ENCODE measurements around the gene DIAPH3.

DIAPH3 gene

GRCh38 chr13:59950266-59950665, 213.5 kb downstream of the DIAPH3 start:
- peak; percentile 28 for DNase-seq (ENCODE audit: low read depth)

DNA sequence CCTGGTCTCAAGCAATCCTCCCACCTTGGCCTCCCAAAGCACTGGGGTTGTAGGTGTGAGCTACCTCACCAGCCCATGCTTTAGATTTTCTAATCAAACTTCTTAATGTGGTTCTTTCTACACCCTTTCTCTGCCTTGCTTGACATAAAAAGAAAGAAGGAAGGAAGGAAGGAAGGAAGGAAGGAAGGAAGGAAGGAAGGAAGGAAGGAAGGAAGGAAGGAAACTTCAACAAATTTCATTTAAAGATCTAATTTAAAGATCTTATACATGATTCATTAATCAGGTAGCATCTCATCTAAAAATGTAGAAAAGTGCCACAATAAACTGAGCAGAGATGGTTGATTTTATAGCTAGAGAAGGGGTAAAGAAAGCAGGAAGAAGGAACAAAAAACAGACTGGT, 215.0 kb downstream of the DIAPH3 start:
- no peak for DNase-seq (ENCODE audit: low read depth)

GRCh38 chr13:59946944-59947343, 216.8 kb downstream of the DIAPH3 start:
- no peak for DNase-seq (ENCODE audit: low read depth)

DNA sequence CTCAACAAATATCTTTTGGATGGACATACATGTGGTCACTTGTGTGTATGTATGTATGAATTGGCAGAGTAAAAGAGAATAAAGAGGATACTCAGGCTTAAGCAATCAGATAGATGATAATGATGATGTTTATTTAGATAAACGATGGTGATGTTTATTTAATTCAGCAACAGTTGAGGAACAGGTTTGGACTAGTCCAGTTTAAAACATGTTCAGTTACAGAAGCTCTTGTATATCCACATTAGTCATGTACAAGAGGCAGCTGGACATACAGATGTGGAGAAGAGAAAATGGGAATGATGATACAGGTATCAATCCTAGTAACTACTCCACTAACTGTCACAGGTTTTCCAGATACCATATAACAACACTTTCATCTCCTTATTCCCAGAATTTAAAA, 232.1 kb downstream of the DIAPH3 start:
- DNase-seq (ENCODE audit: low read depth) = no peak

DNA sequence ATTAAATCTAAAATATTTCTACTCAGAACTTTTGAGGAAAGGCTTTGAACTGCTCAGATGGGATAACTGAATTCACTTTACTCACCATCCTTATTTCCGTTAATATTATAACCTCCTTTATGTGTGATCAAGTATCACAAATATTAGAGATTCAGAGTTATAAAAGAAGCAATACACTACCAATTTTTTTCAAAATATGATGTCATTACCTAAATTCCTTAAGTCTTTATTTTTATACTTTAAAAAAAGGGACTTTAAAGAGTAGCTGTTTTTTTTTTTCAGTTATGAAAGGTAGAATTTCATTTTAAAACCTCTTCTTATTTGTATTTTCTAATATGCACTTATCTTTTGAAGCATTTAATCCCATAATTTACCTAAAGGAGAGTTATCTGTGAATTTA, 239.5 kb downstream of the DIAPH3 start:
- DNase-seq (ENCODE audit: low read depth) = no peak

DNA sequence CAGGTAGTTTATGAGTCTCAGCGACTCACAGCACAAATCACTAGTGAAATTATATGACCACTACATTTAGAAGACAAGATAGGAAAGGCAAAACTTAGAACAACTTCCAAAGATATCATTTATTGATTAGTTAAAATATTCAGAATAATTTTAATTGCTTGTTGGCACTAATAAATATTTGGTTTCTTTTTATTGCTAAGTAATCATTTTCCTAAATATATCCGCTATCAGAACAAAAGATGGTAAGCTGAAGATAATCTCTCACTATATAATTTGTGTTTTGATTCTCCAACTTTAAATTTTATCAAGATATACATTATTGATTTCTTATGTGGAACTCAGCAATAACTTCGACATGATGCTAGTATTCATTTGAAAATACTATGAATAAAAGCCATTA, 248.5 kb downstream of the DIAPH3 start:
- no peak for DNase-seq (ENCODE audit: low read depth)

GRCh38 chr13:59914556-59914955, 249.2 kb downstream of the DIAPH3 start:
- peak; percentile 19 for DNase-seq (ENCODE audit: low read depth)

- DNase-seq (ENCODE audit: low read depth) = peak; percentile 36
These were observed 257.2 kb downstream of the DIAPH3 start for GRCh38 chr13:59906413-59907049.

GRCh38 chr13:59901191-59901590, 262.5 kb downstream of the DIAPH3 start:
- DNase-seq (ENCODE audit: low read depth) = no peak

DNA sequence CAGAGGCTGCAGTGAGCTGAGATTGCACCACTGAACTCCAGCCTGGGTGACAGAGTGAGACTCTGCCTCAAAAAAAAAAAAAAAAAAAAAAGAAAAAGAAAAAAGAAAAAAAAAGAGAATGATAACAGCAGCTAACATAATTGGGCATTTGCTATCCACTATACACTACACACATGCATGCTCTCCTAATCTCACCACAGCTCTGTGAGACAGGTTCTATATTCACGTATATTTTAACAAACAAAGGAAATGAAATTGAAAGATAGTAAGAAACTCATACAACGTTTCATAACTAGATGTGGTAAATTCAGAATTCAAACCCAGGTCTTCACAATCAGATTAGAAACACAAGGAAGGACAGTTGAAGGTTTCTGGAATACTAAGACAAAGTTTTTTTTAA, 265.7 kb downstream of the DIAPH3 start:
- DNase-seq (ENCODE audit: low read depth) = no peak

DNA sequence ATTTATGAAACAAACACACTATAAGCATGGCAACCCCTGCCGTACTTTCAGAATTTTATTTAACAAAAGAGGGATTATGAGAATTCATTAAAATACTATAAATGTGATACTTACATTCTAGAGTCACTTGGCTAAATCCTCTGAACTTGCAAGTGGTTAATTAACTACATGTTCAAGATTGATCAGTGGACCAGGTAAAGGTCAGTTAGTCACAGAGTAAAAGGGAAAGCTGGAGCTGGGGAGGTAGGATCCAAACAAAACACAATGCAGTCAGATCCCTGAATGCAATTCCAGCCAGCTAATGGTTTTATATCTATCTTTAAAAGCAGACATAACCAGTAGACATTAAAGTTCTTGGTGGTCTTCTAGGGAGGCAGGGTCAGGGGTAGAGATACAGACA, 270.5 kb downstream of the DIAPH3 start:
- no peak for DNase-seq (ENCODE audit: low read depth)

GRCh38 chr13:59891053-59891452, 272.7 kb downstream of the DIAPH3 start:
- DNase-seq (ENCODE audit: low read depth) = no peak

GRCh38 chr13:59890054-59890453, 273.7 kb downstream of the DIAPH3 start:
- DNase-seq (ENCODE audit: low read depth) = peak; percentile 25

GRCh38 chr13:59888408-59888807, 275.3 kb downstream of the DIAPH3 start:
- DNase-seq (ENCODE audit: low read depth) = no peak

GRCh38 chr13:59885076-59885475, 278.7 kb downstream of the DIAPH3 start:
- DNase-seq (ENCODE audit: low read depth) = no peak

- no peak for DNase-seq (ENCODE audit: low read depth)
These were observed 279.8 kb downstream of the DIAPH3 start for GRCh38 chr13:59883885-59884284.

- DNase-seq (ENCODE audit: low read depth) = no peak
These were observed 283.3 kb downstream of the DIAPH3 start for GRCh38 chr13:59880468-59880867.

DNA sequence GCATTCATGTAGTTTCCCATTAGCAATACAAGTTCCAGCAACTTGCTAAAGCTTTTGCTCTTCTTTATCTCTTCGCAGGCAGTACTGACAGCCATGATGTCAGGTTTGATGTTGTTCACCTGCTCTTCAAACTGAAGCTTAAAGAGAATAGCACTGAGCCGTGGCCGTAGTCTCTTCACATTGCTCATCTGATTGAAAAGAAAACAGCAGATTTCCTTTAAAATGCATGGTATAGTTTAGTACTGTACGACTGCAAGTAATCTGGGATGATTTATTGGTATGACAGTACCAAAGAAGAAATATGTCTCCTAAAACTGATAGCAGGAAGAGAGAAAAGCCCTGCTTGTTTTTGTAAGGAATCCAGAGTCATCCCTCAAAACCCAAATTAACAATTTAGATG, 284.4 kb downstream of the DIAPH3 start:
- DNase-seq (ENCODE audit: low read depth) = no peak

DNA sequence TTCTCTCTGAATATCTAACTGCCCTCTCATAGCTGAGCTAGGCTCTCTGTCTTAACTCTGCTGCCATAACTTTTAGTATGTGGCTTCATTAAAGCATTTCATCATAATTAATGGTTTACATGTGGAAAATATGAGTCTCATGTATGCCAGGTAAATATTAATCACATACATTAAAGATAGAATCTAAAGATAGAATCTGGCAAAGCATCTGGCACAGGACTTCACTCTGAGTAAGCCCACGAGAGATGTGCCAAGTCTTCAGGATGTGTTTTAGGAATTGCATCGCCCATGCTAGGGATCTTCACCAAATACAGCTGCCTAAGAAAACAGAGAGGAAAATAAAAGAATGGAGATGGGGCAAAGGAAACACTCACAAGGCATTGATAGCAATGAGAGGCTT, 285.8 kb downstream of the DIAPH3 start:
- DNase-seq (ENCODE audit: low read depth) = no peak

GRCh38 chr13:59874973-59875372, 288.8 kb downstream of the DIAPH3 start:
- DNase-seq (ENCODE audit: low read depth) = no peak

DNA sequence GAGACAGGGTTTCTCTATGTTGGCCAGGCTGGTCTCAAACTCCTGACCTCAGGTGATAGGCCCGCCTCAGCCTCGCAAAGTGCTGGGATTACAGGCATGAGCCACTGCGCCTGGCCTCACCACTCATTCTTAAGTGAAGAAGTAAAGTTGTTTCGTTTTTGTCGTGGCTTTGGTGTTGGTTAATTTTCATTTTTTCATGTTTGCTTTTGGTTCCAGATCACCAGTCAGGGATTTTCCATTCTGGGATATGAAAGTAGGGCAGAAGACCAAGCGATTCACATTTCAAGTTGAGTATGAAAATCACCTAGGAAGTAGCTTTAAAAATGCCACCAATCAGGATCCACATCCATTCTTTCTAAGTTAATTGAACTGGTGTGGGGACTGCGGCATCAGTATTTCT, 289.9 kb downstream of the DIAPH3 start:
- no peak for DNase-seq (ENCODE audit: low read depth)

DNA sequence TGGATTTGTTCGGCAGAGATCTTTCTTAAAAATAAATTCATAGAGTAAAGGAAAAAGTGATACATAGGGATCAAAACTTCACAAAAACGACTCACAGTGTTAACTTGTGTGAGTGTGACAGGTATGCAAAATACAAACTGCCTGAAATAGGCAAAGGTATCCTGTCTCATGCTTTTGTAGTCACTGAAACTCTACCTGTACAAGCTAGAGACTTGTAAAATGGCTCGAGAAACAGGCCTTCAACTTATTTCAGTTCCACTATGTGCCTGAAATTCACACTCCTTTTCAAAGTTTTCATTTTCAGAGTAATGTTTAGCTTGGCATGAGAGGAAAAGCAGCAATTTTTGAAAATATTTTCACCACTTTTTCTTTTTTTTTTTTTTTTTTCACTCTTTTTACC, 290.4 kb downstream of the DIAPH3 start:
- no peak for DNase-seq (ENCODE audit: low read depth)

DNA sequence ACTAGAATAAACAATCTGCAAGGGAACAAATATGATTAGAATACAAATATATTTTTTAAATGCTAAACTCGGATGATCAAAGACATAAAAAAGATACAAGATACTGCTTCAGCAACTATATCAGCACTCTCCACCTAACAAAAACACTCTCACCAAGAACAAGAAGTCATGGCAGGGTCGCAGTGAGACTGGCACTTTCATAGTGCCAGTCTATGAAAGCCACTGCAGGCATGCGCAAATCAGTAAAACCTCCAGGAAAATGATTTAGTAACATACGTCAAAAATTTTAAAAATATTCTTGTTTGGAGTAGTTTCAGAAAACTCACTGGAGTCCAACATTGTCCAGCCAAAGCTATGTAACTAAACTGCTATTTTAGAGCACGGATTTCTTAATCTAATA, 295.9 kb downstream of the DIAPH3 start:
- no peak for DNase-seq (ENCODE audit: low read depth)

DNA sequence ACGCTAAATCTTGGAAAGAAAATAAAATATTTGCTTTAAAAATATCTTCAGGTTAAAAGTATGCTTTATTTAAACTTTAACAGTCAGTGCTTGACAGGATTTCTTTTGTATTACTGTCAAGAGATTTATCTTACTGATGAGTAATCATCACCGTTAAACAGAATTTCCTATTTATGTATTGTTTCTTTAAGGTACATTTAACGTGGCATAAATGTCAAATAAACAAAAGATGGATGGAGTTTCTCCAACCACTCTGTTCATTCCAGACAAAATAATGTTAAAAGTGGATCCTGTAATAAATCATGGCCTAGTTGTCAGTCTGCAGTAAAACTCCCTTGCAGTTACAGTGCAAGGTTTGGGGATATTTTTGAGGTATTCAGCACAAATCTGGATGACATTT, 298.3 kb downstream of the DIAPH3 start:
- no peak for DNase-seq (ENCODE audit: low read depth)

- DNase-seq (ENCODE audit: low read depth) = no peak
These were observed 300.1 kb downstream of the DIAPH3 start for GRCh38 chr13:59863621-59864020.

All from stromal cell of bone marrow (primary cell).